K562 (cell line): ENCODE results near the gene SLIT1. TPM values are rescaled to one million over a fixed set of nuclear protein-coding genes. Genes with fewer than 3 reads are reported as not detected.

Source experiments
- ATAC-seq: fragments of 200-7000 bp; cut with Tn5 transposase; 3 replicates; pipeline ENCODE4 v1.9.1; 2020; ENCODE audit warnings: moderate library complexity
- BruUV-seq: library from RNA; stranded (reverse); fragments of 400-500 nt; replicated peaks from 2 replicates; lab custom pipeline; 2021; lab: Mats Ljungman, UMichigan
- CTCF ChIA-PET: fragments of 300-600 bp; formaldehyde crosslinking; extraction: SDS; loops from one replicate; lab custom pipeline; 2021; ENCODE audit warnings: low intra/inter-chr PET ratio; lab: Yijun Ruan, JAX
- POLR2A ChIA-PET: fragments of 300-600, 350-650 bp; sonication (Branson Sonifier 250); formaldehyde crosslinking; extraction: SDS; loops from one replicate; lab custom pipeline; 2021; ENCODE audit warnings: antibody characterized with exemption, inconsistent platforms; lab: Yijun Ruan, JAX
- DNase-seq, 4 experiments: peaks; one replicate each; pipeline versions ENCODE4 v3.0.0 to v3.0.0-alpha.2; 2011 to 2018; ENCODE audit warnings: low spot score in 3 of 4, mixed read lengths in 3 of 4; ENCODE audit errors: extremely low read depth in 1 of 4
- FAIRE-seq: peaks from 2 replicates; lab custom pipeline; 2011; peaks lifted over from hg19 to GRCh38; lab: Jason Lieb, UNC
- H2AFZ ChIP-seq: 2 replicates; pipeline ENCODE4 v1.6.0; 2011; ENCODE audit warnings: low read depth, low read length, control low read depth, inconsistent platforms
- H3K27ac ChIP-seq: fragments of 200-600 bp; 3 replicates; pipeline ENCODE4 v1.8.0; 2011; ENCODE audit warnings: low read depth, mild to moderate bottlenecking, control low read depth, inconsistent platforms, low read length, moderate library complexity, mixed read lengths; ENCODE audit errors: extremely low read depth
- H3K27me3 ChIP-seq, 2 experiments: fragments of 300-600 bp in 1 of 2; 2 replicates in 1 of 2; 3 replicates in 1 of 2; pipeline versions ENCODE4 v1.6.0 to v1.8.0; 2011; ENCODE audit warnings: inconsistent platforms in 2 of 2, low read length in 2 of 2, mild to moderate bottlenecking in 1 of 2, mixed read lengths in 1 of 2, moderate library complexity in 1 of 2; ENCODE audit not compliant: control insufficient read depth in 2 of 2, insufficient read depth in 2 of 2
- H3K36me3 ChIP-seq: fragments of 300-600 bp; 3 replicates; pipeline ENCODE4 v1.8.0; 2011; ENCODE audit warnings: mild to moderate bottlenecking, low read length, inconsistent platforms; ENCODE audit not compliant: control insufficient read depth, insufficient read depth
- H3K4me1 ChIP-seq, 2 experiments: fragments of 200-600 bp in 1 of 2; replicated peaks in 1 of 2; 2 replicates in 1 of 2; 3 replicates in 1 of 2; pipeline versions ENCODE4 v1.5.1 to v1.8.0; 2011; ENCODE audit warnings: inconsistent platforms in 2 of 2, low read length in 2 of 2, mild to moderate bottlenecking in 1 of 2, mixed read lengths in 1 of 2, moderate library complexity in 1 of 2; ENCODE audit not compliant: control insufficient read depth in 2 of 2, insufficient read depth in 2 of 2
- H3K4me2 ChIP-seq: 2 replicates; pipeline ENCODE4 v1.6.1; 2011; ENCODE audit warnings: low read length, control low read depth, inconsistent platforms, mixed read lengths; ENCODE audit not compliant: insufficient read depth
- H3K4me3 ChIP-seq: fragments of 200-600 bp; sonication (generic), shearing (Covaris generic); 2 replicates; pipeline ENCODE4 v1.5.1; 2016; ENCODE audit warnings: control low read depth, inconsistent platforms
- H3K79me2 ChIP-seq: fragments of 200-600 bp; 3 replicates; pipeline ENCODE4 v1.8.0; 2011; ENCODE audit warnings: low read length, inconsistent platforms; ENCODE audit not compliant: control insufficient read depth, insufficient read depth
- H3K9ac ChIP-seq, 2 experiments: 2 replicates each; pipeline versions ENCODE4 v1.6.0 to v1.6.1; 2011; ENCODE audit warnings: low read depth in 2 of 2, low read length in 2 of 2, control low read depth in 1 of 2, inconsistent platforms in 1 of 2, mild to moderate bottlenecking in 1 of 2, mixed read lengths in 1 of 2; ENCODE audit not compliant: insufficient read depth in 1 of 2
- H3K9me1 ChIP-seq: one replicate; pipeline ENCODE4 v1.6.0; 2011; ENCODE audit warnings: inconsistent platforms, mild to moderate bottlenecking, low read length, moderate library complexity; ENCODE audit not compliant: control insufficient read depth, insufficient read depth
- H3K9me3 ChIP-seq: replicated peaks from 2 replicates; pipeline ENCODE4 v1.5.1; 2011; ENCODE audit warnings: low read depth, low read length, inconsistent platforms; ENCODE audit not compliant: control insufficient read depth, insufficient read depth
- H4K20me1 ChIP-seq: replicated peaks from 2 replicates; pipeline ENCODE4 v1.6.1; 2011; ENCODE audit warnings: low read length, inconsistent platforms, mixed read lengths; ENCODE audit not compliant: control insufficient read depth, insufficient read depth
- C11orf30 ChIP-seq: fragments of 450-650 bp; IDR thresholded peaks from 2 replicates; pipeline ENCODE4 v1.6.1; 2016; ENCODE audit warnings: low read depth, mild to moderate bottlenecking
- FOXM1 ChIP-seq, 2 experiments: fragments of 450-650 bp in 1 of 2; sonication (generic) in 1 of 2; formaldehyde crosslinking in 1 of 2; IDR thresholded peaks; 2 replicates each; pipeline versions ENCODE4 v1.6.1 to v1.9.0; 2017 to 2022; ENCODE audit warnings: low read depth in 2 of 2, mild to moderate bottlenecking in 2 of 2, missing genetic modification reagents in 1 of 2, moderate library complexity in 1 of 2
- MEF2A ChIP-seq: IDR thresholded peaks from 2 replicates; pipeline ENCODE4 v1.6.1; 2011; ENCODE audit warnings: low read depth, mild to moderate bottlenecking, low read length, moderate library complexity; ENCODE audit not compliant: control insufficient read depth
- ZNF212 ChIP-seq: fragments of 450-650 bp; formaldehyde crosslinking; IDR thresholded peaks from 2 replicates; pipeline ENCODE4 v1.4.0; 2020; ENCODE audit warnings: mild to moderate bottlenecking
- WGBS: fragments of 100-300 bp; shearing (Covaris generic); methylation state at CpG from one replicate; pipeline ENCODE4 v1.1.6; 2016; ENCODE audit warnings: low coverage, mixed read lengths; ENCODE audit not compliant: insufficient coverage; ENCODE audit errors: missing lambda C conversion rate; 5-methylcytosine and 5-hydroxymethylcytosine counted together
- in situ Hi-C: fragments of 300-500 bp; cut with MboI; formaldehyde crosslinking; loops from 4 replicates; pipeline ENCODE4 v1.15.0; 2018; ENCODE audit warnings: inconsistent platforms, mixed read lengths
- intact Hi-C: fragments of 100-400 bp; cut with micrococcal nuclease; formaldehyde crosslinking; loops from 2 replicates; pipeline ENCODE4 v1.14.2; 2022
- polyA plus RNA-seq, 8 experiments: library from polyadenylated mRNA; depleted of rRNA in 4 of 8; stranded (reverse) in 5 of 8; unstranded in 3 of 8; fragments of >200 nt; fragmentation: Nextera tagmentation in 2 of 8; fragmentation: Illumina TruSeq in 1 of 8; extraction: Ambion mirVana in 2 of 8; extraction: Trizol in 1 of 8; gene quantifications; 2 replicates each; pipeline versions ENCODE4 v1.2.1 to v1.2.3, GENCODE V29; 2011 to 2014; ENCODE audit warnings: inconsistent platforms in 1 of 8, missing spikeins in 1 of 8
- total RNA-seq, 7 experiments: library from RNA; depleted of rRNA in 6 of 7; stranded (reverse); fragments of >200 nt in 6 of 7; fragmentation: Illumina TruSeq in 2 of 7; extraction: Trizol in 2 of 7; gene quantifications; 2 replicates each; pipeline versions ENCODE4 v1.2.1 to v1.2.3, GENCODE V29; 2011 to 2021; ENCODE audit warnings: low replicate concordance in 1 of 7

Gene SLIT1
- total and polyA plus RNA-seq, 9 of the 15 experiments (the other 6 are each of a cell fraction or from before 2014, with no cell fraction given), result 0.01 to 0.11 (median 0.04) TPM; not detected in 3

- Histone ChIP-seq H3K9me3 (no peaks in the 10 kb centered on the region), H2AFZ (peak overlapping the region; percentile 74), H3K79me2 (no peaks in the 10 kb centered on the region), H3K4me2 (peak overlapping the region; percentile 25; the same call in 1 of the 2 replicates), H3K9ac (no peak overlapping the region), H3K27me3 (peaks cover 6 to 27% of the 10 kb centered on the region in 2 experiments), H3K4me1 (peaks cover 0 to 4% of the 10 kb centered on the region in 2 experiments; a peak in 2 of 5 replicates), H3K4me3 (no peak overlapping the region), H4K20me1 (no peaks in the 10 kb centered on the region), H3K9me1 (no peaks in the 10 kb centered on the region), H3K27ac (no peak overlapping the region), H3K36me3 (no peaks in the 10 kb centered on the region)
- ATAC-seq, result no peak
- ChIA-PET CTCF (no interaction called here), POLR2A (interaction anchor here (0.6 to 0.8 kb wide), 2 partner anchors 31 to 139 kb away, joined by 3 read pairs; no protein-coding TSS in a partner anchor)
- DNase-seq, result peak in 1 of 4 experiments; percentile 12
- WGBS, result 39% methylated on average over 10 of the region's 13 CpGs
- no TSS peak for BruUV-seq
- TF ChIP-seq ZNF212 (CRISPR knock-in tag) (no peak), MEF2A (peak; percentile 68), FOXM1 (IDR thresholded peaks at IDR 0.05; ENCODE audit: low read depth) (no peak), FOXM1 (CRISPR knock-in tag; IDR thresholded peaks at IDR 0.05; ENCODE audit: low read depth) (no peak), C11orf30 (0 out of 2 replicates have a peak, but pooled peaks have one; percentile 3)
- no peak for FAIRE-seq
- in situ Hi-C loops (no loop called here), intact Hi-C loops (loop anchor here (5.0 to 10.0 kb wide), 3 partner anchors 110 to 380 kb away; no protein-coding TSS in a partner anchor)
These were observed 161.3 kb downstream of the SLIT1 start for GRCh38 chr10:97024168-97025073.
